ENCODE results near the gene PHOSPHO1.

- TF ChIP-seq, protein P1, sequence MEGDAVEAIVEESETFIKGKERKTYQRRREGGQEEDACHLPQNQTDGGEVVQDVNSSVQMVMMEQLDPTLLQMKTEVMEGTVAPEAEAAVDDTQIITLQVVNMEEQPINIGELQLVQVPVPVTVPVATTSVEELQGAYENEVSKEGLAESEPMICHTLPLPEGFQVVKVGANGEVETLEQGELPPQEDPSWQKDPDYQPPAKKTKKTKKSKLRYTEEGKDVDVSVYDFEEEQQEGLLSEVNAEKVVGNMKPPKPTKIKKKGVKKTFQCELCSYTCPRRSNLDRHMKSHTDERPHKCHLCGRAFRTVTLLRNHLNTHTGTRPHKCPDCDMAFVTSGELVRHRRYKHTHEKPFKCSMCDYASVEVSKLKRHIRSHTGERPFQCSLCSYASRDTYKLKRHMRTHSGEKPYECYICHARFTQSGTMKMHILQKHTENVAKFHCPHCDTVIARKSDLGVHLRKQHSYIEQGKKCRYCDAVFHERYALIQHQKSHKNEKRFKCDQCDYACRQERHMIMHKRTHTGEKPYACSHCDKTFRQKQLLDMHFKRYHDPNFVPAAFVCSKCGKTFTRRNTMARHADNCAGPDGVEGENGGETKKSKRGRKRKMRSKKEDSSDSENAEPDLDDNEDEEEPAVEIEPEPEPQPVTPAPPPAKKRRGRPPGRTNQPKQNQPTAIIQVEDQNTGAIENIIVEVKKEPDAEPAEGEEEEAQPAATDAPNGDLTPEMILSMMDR (conservative IDR thresholded peaks at IDR 0.05; ENCODE audit: low read depth, low read length), result no peak
- TF ChIP-seq EZH2 (IDR thresholded peaks at IDR 0.05; ENCODE audit: borderline replicate concordance, low read depth, low read length, poor library complexity, severe bottlenecking), result no peak
Observed at GRCh38 chr17:49239963-49240362, 9.4 kb upstream of the PHOSPHO1 start.

All from A673 (cell line).